Keratinocyte (primary cell): ENCODE measurements around the gene PRELP.

Source experiments
- CTCF ChIP-seq, 3 experiments: IDR thresholded peaks in 1 of 3; conservative IDR thresholded peaks in 1 of 3; optimal IDR thresholded peaks in 1 of 3; 2 replicates in 2 of 3; 3 replicates in 1 of 3; pipeline versions ENCODE3 to v1.5.1; 2011; ENCODE audit warnings: low read length in 3 of 3, mild to moderate bottlenecking in 3 of 3, moderate library complexity in 2 of 3, control low read depth in 1 of 3, inconsistent platforms in 1 of 3; ENCODE audit not compliant: insufficient read depth in 2 of 3; ENCODE audit errors: extremely low read depth in 1 of 3
- EZH2 ChIP-seq: IDR thresholded peaks from one replicate; pipeline ENCODE4 v1.6.1; 2012; ENCODE audit warnings: inconsistent platforms, mild to moderate bottlenecking, low read length, moderate library complexity

- TF ChIP-seq CTCF (optimal IDR thresholded peaks at IDR 0.05 in 1 of 3, IDR thresholded peaks at IDR 0.05 in 1 of 3, conservative IDR thresholded peaks at IDR 0.05 in 1 of 3; ENCODE audit: extremely low read depth in 1 of 3, insufficient read depth in 2 of 3, low read length in 3 of 3) (no peak), EZH2 (no peak)
Observed at GRCh38 chr1:203481196-203481595, 5.6 kb downstream of the PRELP start.
